ENCODE data around the gene SPATA20. TPM values are rescaled to one million over a fixed set of nuclear protein-coding genes. Genes with fewer than 3 reads are reported as not detected.

Gene SPATA20
- polyA plus RNA-seq, 1 donor from 2014 or later = 53.5 TPM

DNA sequence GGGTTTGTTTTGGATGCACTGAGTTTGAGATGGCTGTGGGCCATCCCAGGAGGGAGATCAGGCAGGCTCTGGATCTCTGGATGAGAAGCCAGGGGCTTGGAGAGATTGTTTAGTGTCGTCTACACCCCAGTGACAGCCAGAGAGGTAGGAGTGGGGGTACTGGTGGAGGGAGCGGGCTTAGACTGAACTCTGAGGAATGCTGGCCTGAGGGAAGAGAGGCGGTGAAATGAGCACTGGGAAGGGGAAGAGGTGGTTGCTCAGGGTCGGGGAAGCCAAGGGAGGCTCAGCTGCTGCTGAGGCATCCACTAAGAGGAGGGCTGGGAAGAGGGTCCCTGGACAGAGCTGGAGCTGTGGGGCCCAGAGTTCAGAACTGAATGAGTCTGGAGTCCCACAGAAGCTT lies 37.1 kb downstream of the SPATA20 start:
- no peak overlapping the region for H3K27ac ChIP-seq (ENCODE audit: low read length)
- H3K79me2 ChIP-seq (replicated peaks; ENCODE audit: insufficient read depth, low read length) = no peaks in the 10 kb centered on the region
- H3K9ac ChIP-seq (ENCODE audit: low read length) = no peak overlapping the region
- no peak for TF ChIP-seq EZH2 (IDR thresholded peaks at IDR 0.05; ENCODE audit: borderline replicate concordance, insufficient read depth, low read length, poor library complexity, severe bottlenecking)
- TF ChIP-seq EP300 (conservative IDR thresholded peaks at IDR 0.05; ENCODE audit: poor library complexity, severe bottlenecking) = no peak
- TF ChIP-seq SMC3 (conservative IDR thresholded peaks at IDR 0.05; ENCODE audit: poor library complexity) = no peak
- TF ChIP-seq, protein P1, sequence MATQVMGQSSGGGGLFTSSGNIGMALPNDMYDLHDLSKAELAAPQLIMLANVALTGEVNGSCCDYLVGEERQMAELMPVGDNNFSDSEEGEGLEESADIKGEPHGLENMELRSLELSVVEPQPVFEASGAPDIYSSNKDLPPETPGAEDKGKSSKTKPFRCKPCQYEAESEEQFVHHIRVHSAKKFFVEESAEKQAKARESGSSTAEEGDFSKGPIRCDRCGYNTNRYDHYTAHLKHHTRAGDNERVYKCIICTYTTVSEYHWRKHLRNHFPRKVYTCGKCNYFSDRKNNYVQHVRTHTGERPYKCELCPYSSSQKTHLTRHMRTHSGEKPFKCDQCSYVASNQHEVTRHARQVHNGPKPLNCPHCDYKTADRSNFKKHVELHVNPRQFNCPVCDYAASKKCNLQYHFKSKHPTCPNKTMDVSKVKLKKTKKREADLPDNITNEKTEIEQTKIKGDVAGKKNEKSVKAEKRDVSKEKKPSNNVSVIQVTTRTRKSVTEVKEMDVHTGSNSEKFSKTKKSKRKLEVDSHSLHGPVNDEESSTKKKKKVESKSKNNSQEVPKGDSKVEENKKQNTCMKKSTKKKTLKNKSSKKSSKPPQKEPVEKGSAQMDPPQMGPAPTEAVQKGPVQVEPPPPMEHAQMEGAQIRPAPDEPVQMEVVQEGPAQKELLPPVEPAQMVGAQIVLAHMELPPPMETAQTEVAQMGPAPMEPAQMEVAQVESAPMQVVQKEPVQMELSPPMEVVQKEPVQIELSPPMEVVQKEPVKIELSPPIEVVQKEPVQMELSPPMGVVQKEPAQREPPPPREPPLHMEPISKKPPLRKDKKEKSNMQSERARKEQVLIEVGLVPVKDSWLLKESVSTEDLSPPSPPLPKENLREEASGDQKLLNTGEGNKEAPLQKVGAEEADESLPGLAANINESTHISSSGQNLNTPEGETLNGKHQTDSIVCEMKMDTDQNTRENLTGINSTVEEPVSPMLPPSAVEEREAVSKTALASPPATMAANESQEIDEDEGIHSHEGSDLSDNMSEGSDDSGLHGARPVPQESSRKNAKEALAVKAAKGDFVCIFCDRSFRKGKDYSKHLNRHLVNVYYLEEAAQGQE (IDR thresholded peaks at IDR 0.05; ENCODE audit: borderline replicate concordance) = no peak
- no peak for TF ChIP-seq RAD21 (conservative IDR thresholded peaks at IDR 0.05)
- TF ChIP-seq MXI1 (conservative IDR thresholded peaks at IDR 0.05; ENCODE audit: poor library complexity, severe bottlenecking) = no peak
- no peak for TF ChIP-seq POLR2AphosphoS5 (IDR thresholded peaks at IDR 0.05)
- no peaks in the 10 kb centered on the region for H3F3A ChIP-seq (ENCODE audit: insufficient read depth, low read length, poor library complexity, severe bottlenecking)
- H3K27me3 ChIP-seq (ENCODE audit: insufficient read depth, low read depth, low read length) = no peaks in the 10 kb centered on the region
- H3K4me2 ChIP-seq (ENCODE audit: low read length) = no peak overlapping the region
- no peaks in the 10 kb centered on the region for H3K9me2 ChIP-seq (ENCODE audit: insufficient read depth, low read length)
- H3K36me3 ChIP-seq (ENCODE audit: insufficient read depth, low read length) = no peaks in the 10 kb centered on the region
- no peaks in the 10 kb centered on the region for H4K20me1 ChIP-seq (ENCODE audit: insufficient read depth)
- H3K9me3 ChIP-seq (ENCODE audit: low read length) = no peaks in the 10 kb centered on the region
- H3K4me3 ChIP-seq (ENCODE audit: low read length) = no peak overlapping the region
- H2AFZ ChIP-seq (ENCODE audit: low read depth, low read length) = no peak overlapping the region

DNA sequence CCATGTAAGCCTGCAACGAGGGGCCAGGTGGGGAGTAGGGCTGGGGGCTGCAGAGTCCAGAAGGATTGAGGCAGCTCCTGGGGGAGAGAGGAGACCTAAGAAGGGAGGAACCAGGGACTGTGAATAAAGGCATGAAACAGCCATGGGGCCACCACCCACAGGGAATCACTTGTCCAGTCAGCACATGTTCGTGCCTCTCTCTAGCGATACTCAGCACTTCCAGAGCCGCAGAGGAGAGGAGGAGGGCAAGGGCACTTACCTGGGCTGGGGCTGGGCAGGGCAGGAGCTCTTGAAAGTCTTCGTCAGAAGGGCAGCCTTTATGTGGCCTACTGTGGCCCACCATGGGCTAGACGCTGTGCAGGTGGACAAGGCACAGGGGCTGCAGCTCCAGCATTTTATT lies 37.8 kb downstream of the SPATA20 start:
- no peak for TF ChIP-seq TAF1 (IDR thresholded peaks at IDR 0.05; ENCODE audit: low read depth)
- TF ChIP-seq MXI1 (conservative IDR thresholded peaks at IDR 0.05; ENCODE audit: poor library complexity, severe bottlenecking) = no peak
- TF ChIP-seq SMC3 (conservative IDR thresholded peaks at IDR 0.05; ENCODE audit: poor library complexity) = no peak
- no peak for TF ChIP-seq RAD21 (conservative IDR thresholded peaks at IDR 0.05)
- TF ChIP-seq, protein P2, sequence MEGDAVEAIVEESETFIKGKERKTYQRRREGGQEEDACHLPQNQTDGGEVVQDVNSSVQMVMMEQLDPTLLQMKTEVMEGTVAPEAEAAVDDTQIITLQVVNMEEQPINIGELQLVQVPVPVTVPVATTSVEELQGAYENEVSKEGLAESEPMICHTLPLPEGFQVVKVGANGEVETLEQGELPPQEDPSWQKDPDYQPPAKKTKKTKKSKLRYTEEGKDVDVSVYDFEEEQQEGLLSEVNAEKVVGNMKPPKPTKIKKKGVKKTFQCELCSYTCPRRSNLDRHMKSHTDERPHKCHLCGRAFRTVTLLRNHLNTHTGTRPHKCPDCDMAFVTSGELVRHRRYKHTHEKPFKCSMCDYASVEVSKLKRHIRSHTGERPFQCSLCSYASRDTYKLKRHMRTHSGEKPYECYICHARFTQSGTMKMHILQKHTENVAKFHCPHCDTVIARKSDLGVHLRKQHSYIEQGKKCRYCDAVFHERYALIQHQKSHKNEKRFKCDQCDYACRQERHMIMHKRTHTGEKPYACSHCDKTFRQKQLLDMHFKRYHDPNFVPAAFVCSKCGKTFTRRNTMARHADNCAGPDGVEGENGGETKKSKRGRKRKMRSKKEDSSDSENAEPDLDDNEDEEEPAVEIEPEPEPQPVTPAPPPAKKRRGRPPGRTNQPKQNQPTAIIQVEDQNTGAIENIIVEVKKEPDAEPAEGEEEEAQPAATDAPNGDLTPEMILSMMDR (IDR thresholded peaks at IDR 0.05; ENCODE audit: poor library complexity, severe bottlenecking) = no peak
- TF ChIP-seq POLR2AphosphoS5 (IDR thresholded peaks at IDR 0.05) = no peak
- TF ChIP-seq, protein P1 (IDR thresholded peaks at IDR 0.05; ENCODE audit: borderline replicate concordance) = no peak
- no peak for TF ChIP-seq EZH2 (IDR thresholded peaks at IDR 0.05; ENCODE audit: borderline replicate concordance, insufficient read depth, low read length, poor library complexity, severe bottlenecking)
- TF ChIP-seq EP300 (conservative IDR thresholded peaks at IDR 0.05; ENCODE audit: poor library complexity, severe bottlenecking) = no peak
- no peaks in the 10 kb centered on the region for H4K20me1 ChIP-seq (ENCODE audit: insufficient read depth)
- no peak overlapping the region for H2AFZ ChIP-seq (ENCODE audit: low read depth, low read length)
- no peak overlapping the region for H3K27ac ChIP-seq (ENCODE audit: low read length)
- no peak overlapping the region for H3K9ac ChIP-seq (ENCODE audit: low read length)
- no peaks in the 10 kb centered on the region for H3K9me3 ChIP-seq (ENCODE audit: low read length)
- no peaks in the 10 kb centered on the region for H3F3A ChIP-seq (ENCODE audit: insufficient read depth, low read length, poor library complexity, severe bottlenecking)
- H3K4me3 ChIP-seq (ENCODE audit: low read length) = no peak overlapping the region
- H3K27me3 ChIP-seq (ENCODE audit: insufficient read depth, low read depth, low read length) = no peaks in the 10 kb centered on the region
- H3K4me2 ChIP-seq (ENCODE audit: low read length) = no peak overlapping the region
- no peaks in the 10 kb centered on the region for H3K79me2 ChIP-seq (replicated peaks; ENCODE audit: insufficient read depth, low read length)
- no peaks in the 10 kb centered on the region for H3K36me3 ChIP-seq (ENCODE audit: insufficient read depth, low read length)
- no peaks in the 10 kb centered on the region for H3K9me2 ChIP-seq (ENCODE audit: insufficient read depth, low read length)

Data from neural cell (in vitro differentiated cells).